Activated CD4-positive, alpha-beta T cell treated with anti-CD3 and anti-CD28 coated beads for 4 hours (primary cell): Measurements from ENCODE around the gene NAPEPLD.
"Not testable (repeated sequence)": the region's sequence is repeated elsewhere in the genome, so short reads cannot be mapped to it uniquely, and the experiment has no call there.

Experiments used
- DNase-seq, 2 donors: peaks; one replicate each; pipeline ENCODE4 v3.0.0-alpha.2; 2020

Gene NAPEPLD

DNA sequence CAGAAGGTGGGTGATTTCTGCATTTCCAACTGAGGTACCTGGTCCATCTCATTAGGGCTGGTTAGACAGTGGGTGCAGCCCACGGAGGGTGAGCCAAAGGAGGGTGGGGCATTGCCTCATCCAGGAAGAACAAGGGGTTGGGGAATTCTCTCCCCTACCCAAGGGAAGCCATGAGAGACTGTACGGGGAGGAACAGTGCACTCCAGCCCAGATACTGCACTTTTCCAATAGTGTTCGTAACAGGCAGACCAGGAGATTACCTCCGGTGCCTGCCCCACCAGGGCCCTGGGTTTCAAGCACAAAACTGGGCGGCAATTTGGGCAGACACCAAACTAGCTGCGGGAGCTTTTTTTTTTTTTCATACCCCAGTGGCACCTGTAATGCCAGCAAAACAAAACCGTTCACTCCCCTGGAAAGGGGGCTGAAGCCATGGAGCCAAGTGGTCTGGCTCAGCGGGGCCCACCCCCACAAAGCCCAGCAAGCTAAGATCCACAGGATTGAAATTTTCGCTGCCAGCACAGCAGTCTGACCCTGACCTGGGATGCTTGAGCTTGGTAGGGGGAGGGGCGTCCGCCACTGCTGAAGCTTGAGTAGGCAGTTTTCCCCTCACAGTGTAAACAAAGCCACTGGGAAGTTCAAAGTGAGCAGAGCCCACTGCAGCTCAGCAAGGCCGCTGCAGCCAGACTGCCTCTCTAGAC, 42.7 kb downstream of the NAPEPLD start:
- DNase-seq: no peak

DNA sequence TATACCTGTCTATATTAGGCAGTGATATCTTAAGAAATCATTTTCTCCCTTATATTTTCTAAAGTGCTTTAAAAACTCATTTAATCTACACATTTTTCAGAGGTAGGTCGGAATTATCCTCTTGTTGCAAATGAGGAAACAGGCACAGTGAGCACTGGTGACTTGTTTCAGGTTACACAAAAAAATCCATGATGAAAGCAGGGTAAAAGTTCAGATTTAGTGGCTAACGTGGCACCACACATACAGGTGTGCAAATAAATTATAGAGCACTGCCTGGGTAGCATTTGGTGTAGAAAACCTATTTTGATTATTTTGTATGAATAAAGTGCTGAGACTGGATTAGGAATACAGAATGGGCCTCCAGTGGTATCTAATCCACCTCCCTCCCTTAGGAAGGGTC, 47.4 kb downstream of the NAPEPLD start:
- DNase-seq: no peak

DNA sequence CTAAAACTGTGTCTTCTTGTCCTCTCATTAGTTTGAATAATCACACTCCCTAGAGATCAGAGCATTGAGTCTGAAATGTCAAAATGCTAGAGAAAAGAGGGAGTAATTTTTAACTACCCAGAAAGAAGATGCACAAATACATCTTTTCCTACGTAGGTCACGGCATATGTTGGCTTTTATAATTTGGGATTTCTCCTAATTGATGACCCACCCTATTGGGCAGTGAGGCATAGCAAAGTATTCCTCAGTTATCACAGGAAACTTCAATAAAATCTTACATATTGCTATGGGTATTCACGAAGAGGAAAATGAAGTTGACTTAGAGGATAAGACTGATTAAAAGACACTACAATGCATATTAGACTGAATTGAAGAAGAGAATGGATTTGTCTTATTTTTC, 48.6 kb downstream of the NAPEPLD start:
- DNase-seq: no peak

DNA sequence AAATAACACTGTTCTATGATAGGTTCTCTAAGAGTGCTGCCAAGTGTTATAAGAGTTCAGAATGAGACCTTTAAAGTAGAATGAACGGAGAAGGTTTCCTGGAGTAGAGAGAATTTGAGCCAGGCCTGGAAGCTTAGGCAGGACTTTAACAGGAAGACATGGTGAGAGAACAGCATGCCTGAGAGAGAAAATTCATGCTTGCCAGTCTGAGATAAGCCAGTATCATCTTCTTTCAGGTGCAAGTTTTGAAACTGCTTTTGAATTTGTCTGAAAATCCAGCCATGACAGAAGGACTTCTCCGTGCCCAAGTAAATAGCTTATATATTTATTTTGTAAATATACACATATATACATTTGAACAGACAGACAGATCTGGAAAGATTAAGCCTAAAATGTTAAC, 51.9 kb downstream of the NAPEPLD start:
- no peak for DNase-seq

DNA sequence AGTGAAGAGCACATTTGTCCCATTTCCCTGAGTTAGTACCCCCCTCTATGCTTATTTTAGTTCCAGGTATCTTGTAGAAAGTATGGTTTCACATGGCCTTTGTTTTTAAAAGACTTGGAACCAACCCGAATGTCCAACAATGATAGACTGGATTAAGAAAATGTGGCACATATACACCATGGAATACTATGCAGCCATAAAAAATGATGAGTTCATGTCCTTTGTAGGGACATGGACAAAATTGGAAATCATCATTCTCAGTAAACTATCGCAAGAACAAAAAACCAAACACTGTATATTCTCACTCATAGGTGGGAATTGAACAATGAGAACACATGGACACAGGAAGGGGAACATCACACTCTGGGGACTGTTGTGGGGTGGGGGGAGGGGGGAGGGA, 53.3 kb downstream of the NAPEPLD start:
- not testable (repeated sequence) for DNase-seq

DNA sequence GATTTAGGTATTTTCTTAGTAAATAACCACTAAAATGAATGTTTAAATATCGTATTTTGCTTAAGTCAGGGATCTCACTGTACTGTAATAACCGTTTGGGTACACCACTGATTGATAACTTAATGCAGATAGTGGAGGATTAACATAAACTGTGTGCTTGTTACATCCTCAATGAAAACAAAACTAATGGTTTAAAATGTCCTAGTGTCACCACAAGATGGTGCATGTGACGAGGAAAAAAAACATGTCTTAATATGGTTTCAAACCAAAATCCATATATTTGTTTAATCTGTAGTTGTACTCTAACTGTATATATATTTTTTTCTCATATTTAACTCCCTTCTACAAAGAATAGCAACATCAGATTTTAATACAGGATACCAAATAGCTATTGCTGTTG, 54.8 kb downstream of the NAPEPLD start:
- no peak for DNase-seq

DNA sequence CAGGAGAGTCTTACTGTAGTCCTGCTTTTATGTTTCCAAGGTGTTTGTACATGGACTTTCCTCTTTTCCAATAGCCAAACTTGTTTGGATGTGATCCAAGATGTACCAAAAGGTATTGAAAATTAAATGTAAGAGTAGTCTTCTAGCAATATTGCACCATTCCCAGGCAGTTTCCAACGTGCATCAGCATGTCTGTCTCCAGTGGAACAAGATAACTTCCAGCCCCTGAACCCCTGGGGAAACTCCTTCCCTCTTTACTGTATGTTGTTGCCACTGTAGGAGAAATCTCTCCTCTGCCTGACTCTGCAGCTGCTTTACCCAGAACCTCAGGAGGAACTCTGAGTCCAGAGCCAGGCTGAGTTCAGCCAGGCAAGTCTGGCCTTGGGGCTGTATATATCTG, 55.5 kb downstream of the NAPEPLD start:
- no peak for DNase-seq

DNA sequence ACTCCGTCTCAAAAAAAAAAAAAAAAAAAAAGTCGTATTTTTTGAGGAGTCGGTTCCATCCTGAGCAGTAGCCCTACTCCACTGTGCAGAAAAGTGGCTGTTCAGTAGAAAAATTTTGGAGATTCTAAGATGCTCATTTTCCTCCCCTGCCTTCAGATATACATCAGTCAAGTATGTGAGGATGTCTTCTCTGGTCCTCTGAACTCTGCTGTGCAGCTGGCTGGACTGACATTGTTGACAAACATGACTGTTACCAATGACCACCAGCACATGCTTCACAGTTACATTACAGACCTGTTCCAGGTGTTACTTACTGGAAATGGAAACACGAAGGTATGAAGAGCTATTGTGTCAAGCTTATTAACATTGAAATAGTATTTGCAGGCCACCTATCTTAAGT, 56.6 kb downstream of the NAPEPLD start:
- DNase-seq: not testable (repeated sequence)

DNA sequence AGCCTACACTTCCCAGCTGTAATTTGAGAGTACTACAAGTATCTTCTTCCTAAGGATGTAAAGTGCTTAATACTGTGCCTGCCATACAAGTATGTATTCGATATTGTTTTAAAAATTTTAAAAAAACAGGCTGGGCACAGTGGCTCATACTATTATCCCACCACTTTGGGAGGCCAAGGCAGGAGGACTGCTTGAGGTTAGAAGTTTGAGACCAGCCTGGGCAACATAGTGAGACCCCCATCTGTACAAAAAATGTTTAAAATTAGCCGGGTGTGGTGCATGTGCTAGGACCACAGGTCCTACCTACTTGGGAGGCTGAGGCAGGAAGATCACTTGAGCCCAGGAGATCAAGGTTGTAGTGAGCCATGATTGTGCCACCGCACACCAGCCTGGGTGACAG, 65.7 kb downstream of the NAPEPLD start:
- DNase-seq: no peak

DNA sequence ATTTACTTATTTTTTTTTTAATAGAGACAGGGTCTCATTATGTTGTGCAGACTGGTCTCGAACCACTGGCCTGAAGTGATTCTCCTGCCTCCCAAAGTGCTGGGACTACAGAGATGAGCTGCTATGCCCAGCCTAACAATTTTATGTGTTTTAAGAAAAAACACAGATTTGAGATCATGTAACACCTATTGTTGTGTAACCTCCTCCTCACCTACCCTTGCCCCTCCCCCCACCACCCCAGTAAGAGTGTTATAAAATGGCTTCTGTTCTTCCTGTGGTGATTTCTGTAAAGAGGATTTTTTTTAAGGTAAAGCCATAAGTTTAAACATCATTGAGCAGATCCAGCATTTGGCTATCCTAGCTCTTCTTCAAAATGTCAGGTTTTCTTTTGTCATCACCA, 66.4 kb downstream of the NAPEPLD start:
- DNase-seq: no peak

DNA sequence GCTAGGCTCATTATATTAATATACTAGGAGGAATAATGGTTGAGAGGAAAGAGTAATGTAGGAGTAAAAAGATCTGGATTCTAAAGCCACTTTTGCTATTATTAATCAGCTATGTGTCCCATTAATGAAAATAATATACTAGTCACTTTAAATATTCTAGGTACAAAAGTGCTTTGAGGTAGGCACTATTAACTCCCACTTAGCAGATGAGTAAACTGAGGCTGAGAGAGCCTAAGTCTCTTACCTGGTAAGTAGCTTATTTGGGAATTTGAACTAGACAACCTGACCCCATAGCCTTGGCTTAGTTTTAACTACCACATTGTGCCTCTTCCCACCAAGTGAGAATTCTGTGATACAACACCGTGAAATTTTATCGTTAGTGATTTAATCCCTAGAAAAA, 68.0 kb downstream of the NAPEPLD start:
- no peak for DNase-seq

DNA sequence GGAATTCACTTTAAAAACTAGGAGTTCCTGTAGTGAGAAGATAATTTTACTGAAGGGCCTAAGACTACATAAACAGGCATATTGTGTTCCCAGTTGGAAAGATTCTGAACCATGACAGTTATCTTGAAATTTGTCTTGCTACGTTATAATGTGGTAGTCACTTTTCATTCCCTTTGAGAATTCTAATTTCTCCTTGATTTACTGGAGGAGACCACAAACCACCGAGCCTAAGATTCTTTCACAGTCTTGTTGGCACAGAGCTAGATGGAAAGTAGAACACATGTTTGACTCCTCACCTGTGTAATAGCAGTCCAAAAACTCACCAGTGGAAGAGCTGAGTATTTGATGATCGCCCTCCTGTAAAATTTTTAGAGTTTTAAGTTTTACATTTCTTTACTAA, 69.1 kb downstream of the NAPEPLD start:
- DNase-seq: no peak

DNA sequence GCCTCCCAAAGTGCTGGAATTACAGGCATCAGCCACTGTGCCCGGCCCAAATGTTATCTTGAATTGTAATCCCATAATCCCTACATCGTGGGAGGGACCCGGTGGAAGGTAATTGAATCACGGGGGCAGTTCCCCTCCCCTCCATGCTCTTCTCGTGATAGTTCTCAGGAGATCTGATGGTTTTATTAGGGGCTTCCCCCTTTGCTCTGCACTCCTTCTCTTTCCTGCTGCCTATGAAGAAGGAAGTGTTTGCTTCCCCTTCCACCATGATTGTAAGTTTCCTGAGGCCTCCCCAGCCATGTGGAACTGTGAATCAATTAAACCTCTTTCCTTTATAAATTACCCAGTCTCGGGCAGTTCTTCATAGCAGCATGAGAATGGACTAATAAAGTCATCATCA, 70.7 kb downstream of the NAPEPLD start:
- DNase-seq: not testable (repeated sequence)

DNA sequence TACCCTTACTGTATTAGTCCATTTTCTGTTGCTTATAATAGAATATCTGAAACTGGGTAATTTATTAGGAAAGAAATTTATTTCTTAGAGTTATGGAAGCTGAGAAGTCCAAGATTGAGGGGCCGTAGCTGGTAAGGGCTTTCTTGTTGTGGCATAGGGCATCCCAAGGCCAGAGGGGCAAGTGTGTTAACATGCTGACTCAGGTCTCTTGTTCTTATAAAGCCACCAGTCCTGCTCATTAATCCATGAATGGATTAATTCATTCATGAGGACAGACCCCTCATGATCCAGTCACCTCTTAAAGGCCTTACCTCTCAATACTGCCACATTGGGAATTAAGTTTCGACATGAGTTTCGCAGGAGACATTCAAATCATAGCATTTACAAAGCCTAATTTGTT, 71.6 kb downstream of the NAPEPLD start:
- DNase-seq: no peak

DNA sequence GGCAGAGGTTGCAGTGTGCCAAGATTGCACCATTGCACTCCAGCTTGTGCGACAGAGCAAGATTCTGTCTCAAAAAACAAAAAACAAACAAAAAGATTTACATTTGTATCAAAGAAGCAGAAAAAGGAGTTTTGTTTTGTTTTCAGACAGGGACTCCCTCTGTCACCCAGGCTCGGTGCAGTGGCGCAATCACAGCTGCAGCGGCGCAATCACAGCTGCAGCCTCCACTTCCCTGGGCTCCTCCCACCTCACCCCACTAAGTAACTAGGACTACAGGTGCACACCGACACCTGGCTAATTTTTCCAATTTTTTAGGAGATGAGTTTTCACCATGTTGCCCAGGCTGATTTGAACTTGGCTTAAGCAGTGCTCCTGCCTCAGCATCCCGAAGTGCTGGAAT, 72.1 kb downstream of the NAPEPLD start:
- no peak for DNase-seq

DNA sequence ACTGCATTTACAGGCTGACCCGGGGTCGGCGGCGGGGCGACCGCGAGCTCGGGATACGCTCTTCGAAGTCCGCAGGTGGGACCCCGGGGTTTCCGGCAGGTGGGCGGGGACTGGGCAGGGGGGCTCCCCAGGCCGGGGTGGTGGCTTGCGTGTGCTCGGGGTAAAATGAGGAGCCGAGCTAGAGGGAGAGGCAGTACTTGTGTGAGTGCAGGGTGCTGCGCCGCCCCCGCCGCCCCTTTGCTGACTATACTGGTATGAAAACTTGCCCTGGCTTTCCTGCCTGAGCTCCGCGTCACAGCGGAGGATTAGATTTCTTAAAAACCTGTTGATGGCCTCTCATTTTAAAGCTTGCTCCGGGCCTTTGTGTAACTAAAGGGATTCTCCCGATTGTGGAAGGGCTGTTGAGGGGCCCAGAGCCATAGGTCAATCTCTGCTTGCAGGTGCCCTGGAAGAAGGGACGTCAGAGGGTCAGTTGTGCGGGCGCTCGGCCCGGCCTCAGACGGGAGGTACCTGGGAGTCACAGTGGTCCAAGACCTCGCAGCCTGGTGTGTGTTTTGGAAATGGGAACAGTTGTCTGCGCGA, 73.5 kb downstream of the NAPEPLD start:
- DNase-seq: peak; percentile 74 to 85

DNA sequence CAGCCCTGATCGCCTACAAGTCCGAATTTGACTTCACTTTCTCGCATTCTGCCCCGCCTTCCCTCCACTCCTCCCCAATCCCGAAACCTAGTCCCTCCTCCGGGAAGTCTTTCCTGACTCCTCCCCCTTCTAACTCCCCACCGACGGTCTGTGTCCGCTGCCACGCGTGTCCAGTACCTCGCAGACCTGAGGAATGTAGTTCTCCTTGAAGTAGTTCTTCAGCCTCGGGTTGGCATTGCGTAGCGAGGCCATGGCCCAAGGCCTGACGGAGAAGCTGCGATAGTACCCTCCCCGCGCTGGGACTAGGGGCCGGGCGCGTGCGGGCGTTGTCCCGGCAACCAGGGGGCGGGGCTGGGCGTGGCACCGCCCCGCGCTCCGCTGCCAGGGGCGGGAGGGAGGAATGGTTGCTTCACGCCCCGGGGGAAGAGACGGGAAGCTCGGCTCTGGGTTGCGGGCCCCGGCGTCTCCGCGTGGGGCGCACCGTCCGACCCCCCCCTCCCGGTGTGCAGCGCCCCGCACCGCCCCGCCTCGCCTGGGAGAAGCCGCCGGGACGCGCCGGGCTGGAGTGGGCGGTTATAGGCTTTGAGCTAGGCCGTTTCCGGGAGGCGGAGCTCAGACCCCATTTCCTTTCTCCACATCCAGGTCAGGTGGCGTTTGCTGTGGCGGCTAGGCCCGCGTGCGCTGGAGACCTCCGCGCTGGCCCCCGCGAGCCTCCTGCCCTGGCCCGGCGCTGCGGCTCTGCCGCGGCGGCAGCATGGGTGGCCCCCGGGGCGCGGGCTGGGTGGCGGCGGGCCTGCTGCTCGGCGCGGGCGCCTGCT, 74.2 kb downstream of the NAPEPLD start, which contains the start of the genes ARMC10 and FBXL13:
TSS of gene ARMC10 (plus strand) at position 622 of the 818 bp plus-strand sequence. CDS start at position 755, 133 bp downstream.
TSS of gene FBXL13 (minus strand) at position 278 of the 818 bp plus-strand sequence.
- DNase-seq: peak; percentile 88 to 89

DNA sequence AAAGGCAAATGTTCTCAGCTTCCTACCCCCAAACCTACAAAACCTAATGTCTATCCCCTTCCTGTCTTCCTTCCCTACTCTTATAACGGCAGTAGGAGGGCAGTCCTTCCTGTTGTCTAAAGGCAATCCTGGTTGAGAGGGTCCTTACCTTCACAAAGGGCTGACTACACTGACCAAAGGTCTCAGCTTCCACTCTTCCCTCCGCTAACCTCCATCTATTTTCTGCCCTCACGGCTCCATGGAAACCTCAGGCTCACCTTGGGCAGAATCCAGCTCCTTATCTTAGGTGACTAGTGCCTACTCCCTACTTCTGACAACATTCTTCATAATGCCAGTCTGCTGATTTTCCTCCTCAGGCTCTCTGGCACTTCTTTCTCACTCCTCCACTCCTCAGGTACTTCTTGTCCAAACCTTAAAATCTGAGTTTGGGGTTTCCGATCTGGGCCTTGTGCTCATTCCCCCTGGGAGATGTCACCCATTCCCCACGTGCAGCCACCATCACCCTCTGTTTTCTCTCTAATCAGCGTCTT, 74.8 kb downstream of the NAPEPLD start:
- no peak for DNase-seq

DNA sequence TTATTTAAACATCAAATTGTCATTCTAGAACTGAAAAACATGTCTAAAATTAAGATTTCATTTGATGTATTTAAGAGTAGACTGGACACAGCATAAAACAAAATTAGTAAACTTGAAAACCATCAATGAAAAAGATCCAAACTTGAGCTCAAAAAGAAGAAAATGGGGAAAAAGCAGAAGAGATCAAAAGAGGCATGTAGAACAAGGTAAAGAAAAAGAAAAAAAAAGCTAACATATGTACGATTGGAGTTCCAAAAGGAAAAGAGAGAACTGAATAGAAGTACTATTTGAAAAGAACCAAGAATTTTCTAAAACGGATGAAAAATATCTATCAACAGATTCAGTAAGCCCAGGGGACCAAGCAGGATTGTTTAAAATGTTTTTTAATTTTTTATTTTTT, 77.9 kb downstream of the NAPEPLD start:
- no peak for DNase-seq

DNA sequence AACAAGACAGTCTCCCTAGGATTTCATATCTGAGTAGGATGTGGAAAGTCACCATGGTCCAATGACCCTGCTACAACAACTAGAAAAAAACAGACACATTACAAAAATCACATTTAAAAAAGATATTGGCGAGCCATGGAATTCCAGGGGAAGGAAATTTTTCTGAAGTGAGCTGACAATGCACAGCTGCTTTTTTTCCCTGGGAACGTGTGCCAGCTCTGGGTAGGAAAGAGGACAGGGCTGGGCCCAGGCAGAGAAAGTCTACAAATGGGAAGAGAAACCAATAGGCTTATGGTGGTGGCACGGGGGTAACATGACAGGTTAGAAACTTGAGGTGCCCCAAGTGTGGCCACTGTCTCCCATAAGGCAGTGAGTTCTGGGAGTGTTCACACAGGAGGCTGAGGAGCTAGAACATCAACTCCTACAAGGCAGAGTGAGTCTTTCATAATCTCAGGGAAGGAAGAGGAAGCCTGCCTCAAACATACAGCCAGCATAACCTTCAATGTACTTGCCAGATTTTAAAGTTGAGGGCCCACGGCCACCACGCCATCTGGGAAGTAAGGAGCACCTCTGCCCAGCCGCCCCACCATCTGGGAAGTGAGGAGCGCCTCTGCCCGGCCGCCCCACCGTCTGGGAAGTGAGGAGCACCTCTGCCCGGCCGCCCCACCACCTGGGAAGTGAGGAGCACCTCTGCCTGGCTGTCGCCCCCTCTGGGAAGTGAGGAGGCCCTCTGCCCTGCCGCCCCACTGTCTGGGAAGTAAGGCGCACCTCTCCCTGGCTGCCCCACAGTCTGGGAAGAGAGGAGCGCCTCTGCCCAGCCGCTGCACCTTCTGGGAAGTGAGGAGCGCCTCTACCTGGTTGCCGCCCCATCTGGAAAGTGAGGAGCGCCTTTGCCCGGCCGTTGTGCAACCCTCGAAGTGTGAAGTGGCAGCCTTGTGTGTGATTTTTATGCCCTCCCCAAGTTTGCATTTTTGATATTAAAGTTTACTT, 80.2 kb downstream of the NAPEPLD start:
- DNase-seq: no peak

DNA sequence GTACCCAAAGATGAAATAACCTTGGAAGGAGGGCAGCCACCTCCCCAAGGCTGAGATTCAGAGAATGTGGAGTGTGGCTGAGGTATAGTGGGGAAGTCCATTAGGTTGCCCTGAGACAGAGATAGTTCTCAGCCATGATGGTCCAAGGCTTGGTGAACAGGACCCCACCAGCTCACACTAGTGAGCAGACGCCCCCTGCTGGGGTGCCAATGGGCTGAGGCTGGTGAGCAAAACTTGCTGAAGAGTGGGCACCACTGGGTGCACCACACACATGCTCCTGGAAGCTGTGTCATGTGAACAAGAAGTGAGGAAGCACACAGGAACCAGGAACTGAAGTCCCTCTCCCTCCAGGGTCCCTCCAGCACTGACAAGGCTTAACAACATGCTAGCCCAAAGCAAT, 83.2 kb downstream of the NAPEPLD start:
- peak; percentile 29 to 37 for DNase-seq

DNA sequence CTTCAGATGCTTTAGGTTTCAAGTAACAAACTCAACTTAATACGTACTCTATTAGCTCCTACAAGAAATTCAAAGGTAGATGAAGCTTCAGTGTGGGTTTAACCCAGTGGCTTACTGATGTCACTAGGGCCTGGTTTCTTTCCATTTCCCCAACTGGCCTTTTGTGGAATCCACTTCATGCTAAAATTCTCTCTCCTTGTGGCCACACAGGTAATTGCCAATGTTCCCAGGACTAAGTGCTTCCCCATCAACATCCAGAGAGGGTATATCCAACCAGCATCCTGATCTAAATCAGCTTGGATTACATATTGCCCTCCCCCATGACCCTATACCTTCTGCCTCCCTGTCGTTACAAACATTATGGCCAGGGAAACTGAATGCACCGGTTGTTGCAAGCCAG, 85.0 kb downstream of the NAPEPLD start:
- no peak for DNase-seq
